Mucosa of descending colon (tissue), 3 donors: Measurements from ENCODE around the gene MPZL3. TPM values are rescaled to one million over a fixed set of nuclear protein-coding genes. Genes with fewer than 3 reads are reported as not detected.
A peak's percentile ranks its signal among the peaks of the same experiment; 100 is the strongest.

ENCODE experiments used
- ATAC-seq: fragments of 200-7000 bp; cut with Tn5 transposase; one replicate; pipeline ENCODE4 v1.9.1; 2020; ENCODE audit warnings: mild to moderate bottlenecking, moderate library complexity
- DNase-seq, 3 donors: peaks; one replicate each; pipeline ENCODE4 v3.0.0-alpha.2; 2020
- H3K36me3 ChIP-seq: fragments of 200-600 bp; one replicate; pipeline ENCODE4 v1.8.0; 2021; ENCODE audit warnings: low read depth, mild to moderate bottlenecking
- H3K4me1 ChIP-seq: fragments of 200-600 bp; one replicate; pipeline ENCODE4 v1.8.0; 2021; ENCODE audit warnings: low read depth, mild to moderate bottlenecking
- H3K4me3 ChIP-seq: fragments of 200-600 bp; one replicate; pipeline ENCODE4 v1.8.0; 2021; ENCODE audit warnings: mild to moderate bottlenecking
- H3K9me3 ChIP-seq: fragments of 200-600 bp; one replicate; pipeline ENCODE4 v1.8.0; 2021; ENCODE audit warnings: mild to moderate bottlenecking
- CTCF ChIP-seq: fragments of 200-600 bp; IDR thresholded peaks from one replicate; pipeline ENCODE4 v1.8.0; 2022; ENCODE audit warnings: antibody characterized with exemption, mild to moderate bottlenecking
- intact Hi-C, 2 donors: fragments of 100-400 bp; cut with DNase I in 1 of 2; cut with micrococcal nuclease in 1 of 2; formaldehyde crosslinking; loops; one replicate each; pipeline versions ENCODE4 v1.11.0 to v1.11.1; 2022; cut with DNase I, micrococcal nuclease
- total RNA-seq, 3 donors: library from RNA; stranded (reverse); fragmentation: NEBNext Ultra II Directional in 2 of 3; extraction: Animal tissue kit (Norgen Biotek cat#: 25700) in 2 of 3; gene quantifications; one replicate each; pipeline versions ENCODE4 v1.2.1 to v1.2.4, GENCODE V29; 2021 to 2023
- donor health status: DM: no; HTN: no; CAD: no; lungs with moderate emphysema.
- donor health status: DM: no; HTN: no; CAD: no.
- donor health status: DM: no; HTN: yes; CAD: no.

Gene MPZL3
- total RNA-seq, 3 donors from 2014 or later: 4.9 to 19.6 (median 9.0) TPM

GRCh38 chr11:118258410-118258809 is 6.2 kb upstream of the MPZL3 start:
- ATAC-seq (no peak), DNase-seq (no peak)
- TF ChIP-seq CTCF: no peak
- intact Hi-C loops: no loop called here
- Histone ChIP-seq H3K9me3 (no peaks in the 10 kb centered on the region), H3K4me3 (no peak overlapping the region), H3K4me1 (peaks cover 16% of the 10 kb centered on the region), H3K36me3 (no peaks in the 10 kb centered on the region)

GRCh38 chr11:118252688-118253087 is 523 bp upstream of the MPZL3 start:
- DNase-seq (no peak), ATAC-seq (peak; percentile 2)
- intact Hi-C loops: no loop called here
- TF ChIP-seq CTCF: no peak
- Histone ChIP-seq H3K36me3 (no peaks in the 10 kb centered on the region), H3K4me3 (no peak overlapping the region), H3K4me1 (peaks cover 5% of the 10 kb centered on the region), H3K9me3 (no peaks in the 10 kb centered on the region)

GRCh38 chr11:118247041-118247440 is 5.1 kb downstream of the MPZL3 start:
- intact Hi-C loops: no loop called here
- H3K9me3 ChIP-seq: no peaks in the 10 kb centered on the region
- TF ChIP-seq CTCF: no peak
- no peak overlapping the region for H3K4me3 ChIP-seq
- H3K36me3 ChIP-seq: no peaks in the 10 kb centered on the region
- peak; percentile 57 for ATAC-seq
- H3K4me1 ChIP-seq: peaks cover 13% of the 10 kb centered on the region
- DNase-seq: no peak

- H3K4me1 ChIP-seq: peaks cover 16% of the 10 kb centered on the region
- H3K36me3 ChIP-seq: no peaks in the 10 kb centered on the region
- DNase-seq (no peak), ATAC-seq (no peak)
- intact Hi-C loops: no loop called here
- H3K4me3 ChIP-seq: no peak overlapping the region
- no peaks in the 10 kb centered on the region for H3K9me3 ChIP-seq
- no peak for TF ChIP-seq CTCF
These were observed 6.1 kb downstream of the MPZL3 start for GRCh38 chr11:118245936-118246562.

GRCh38 chr11:118243993-118244762 is 8.0 kb downstream of the MPZL3 start:
- TF ChIP-seq CTCF: no peak
- no peak for DNase-seq
- ATAC-seq: no peak
- Histone ChIP-seq H3K4me1 (peaks cover 25% of the 10 kb centered on the region), H3K4me3 (no peak overlapping the region), H3K36me3 (no peaks in the 10 kb centered on the region), H3K9me3 (no peaks in the 10 kb centered on the region)
- intact Hi-C loops: no loop called here
